GM12873 (cell line): ENCODE data around the gene VTI1A.

Experiments used
- TF ChIP-seq, protein P1 (sequence below): IDR thresholded peaks from 2 replicates; pipeline ENCODE4 v1.5.1; 2012; ENCODE audit warnings: low read depth, mild to moderate bottlenecking, moderate library complexity, low read length, control low read depth; ENCODE audit not compliant: insufficient read depth; ENCODE audit errors: missing control alignments

The VTI1A gene

DNA sequence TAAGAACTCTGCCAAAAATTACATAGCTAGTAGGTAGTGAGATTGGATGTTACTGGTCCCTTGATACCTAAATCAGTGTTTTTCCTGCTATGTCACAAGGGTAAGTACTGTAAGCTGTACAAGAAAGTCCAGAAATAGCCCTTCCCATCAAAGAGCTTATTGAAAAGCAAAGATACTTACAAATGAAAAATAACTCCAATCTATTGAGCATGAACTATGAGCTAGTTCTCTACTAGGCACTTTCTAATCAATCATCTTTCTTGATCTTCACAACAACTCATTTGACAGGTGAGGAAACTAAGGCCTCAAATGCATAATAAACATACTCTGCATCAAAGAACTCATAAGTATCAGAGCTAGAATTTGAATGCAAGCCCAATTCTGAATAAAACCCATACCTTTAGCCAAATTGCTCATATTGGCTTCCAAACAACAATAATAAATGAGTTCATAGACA lies 253.2 kb downstream of the VTI1A start:
- TF ChIP-seq, protein P1, sequence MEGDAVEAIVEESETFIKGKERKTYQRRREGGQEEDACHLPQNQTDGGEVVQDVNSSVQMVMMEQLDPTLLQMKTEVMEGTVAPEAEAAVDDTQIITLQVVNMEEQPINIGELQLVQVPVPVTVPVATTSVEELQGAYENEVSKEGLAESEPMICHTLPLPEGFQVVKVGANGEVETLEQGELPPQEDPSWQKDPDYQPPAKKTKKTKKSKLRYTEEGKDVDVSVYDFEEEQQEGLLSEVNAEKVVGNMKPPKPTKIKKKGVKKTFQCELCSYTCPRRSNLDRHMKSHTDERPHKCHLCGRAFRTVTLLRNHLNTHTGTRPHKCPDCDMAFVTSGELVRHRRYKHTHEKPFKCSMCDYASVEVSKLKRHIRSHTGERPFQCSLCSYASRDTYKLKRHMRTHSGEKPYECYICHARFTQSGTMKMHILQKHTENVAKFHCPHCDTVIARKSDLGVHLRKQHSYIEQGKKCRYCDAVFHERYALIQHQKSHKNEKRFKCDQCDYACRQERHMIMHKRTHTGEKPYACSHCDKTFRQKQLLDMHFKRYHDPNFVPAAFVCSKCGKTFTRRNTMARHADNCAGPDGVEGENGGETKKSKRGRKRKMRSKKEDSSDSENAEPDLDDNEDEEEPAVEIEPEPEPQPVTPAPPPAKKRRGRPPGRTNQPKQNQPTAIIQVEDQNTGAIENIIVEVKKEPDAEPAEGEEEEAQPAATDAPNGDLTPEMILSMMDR: no peak

DNA sequence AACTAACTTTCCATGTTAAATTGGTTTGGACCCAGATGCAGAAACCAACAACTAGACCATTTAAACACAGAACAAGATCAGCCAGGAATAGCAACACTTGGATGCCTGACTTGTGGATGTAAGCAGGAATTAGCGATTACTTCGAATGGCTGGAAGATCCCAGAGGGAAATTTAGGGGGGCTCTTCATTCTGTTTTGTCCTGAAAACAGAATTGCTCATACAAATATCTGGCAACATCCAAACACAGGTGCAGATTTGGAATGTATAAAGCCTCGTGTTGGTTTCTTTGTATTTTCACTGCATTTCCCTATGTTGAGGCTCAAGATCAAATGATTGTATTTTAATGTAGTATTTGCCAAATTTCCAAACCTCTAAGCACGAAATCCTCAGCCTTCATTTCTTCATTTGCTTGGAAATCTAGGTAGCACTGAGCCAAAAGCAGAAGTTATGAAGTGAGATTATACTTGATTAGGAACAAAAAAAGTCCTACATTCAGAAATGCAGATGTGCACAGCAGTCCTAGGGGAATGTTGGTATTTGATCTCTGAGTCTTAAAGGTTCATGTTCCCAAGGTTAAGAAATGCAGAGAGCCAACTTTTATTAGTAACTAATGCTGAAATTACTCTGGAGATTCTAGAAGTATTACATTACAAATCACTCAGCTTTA lies 254.3 kb downstream of the VTI1A start:
- TF ChIP-seq, protein P1: no peak

DNA sequence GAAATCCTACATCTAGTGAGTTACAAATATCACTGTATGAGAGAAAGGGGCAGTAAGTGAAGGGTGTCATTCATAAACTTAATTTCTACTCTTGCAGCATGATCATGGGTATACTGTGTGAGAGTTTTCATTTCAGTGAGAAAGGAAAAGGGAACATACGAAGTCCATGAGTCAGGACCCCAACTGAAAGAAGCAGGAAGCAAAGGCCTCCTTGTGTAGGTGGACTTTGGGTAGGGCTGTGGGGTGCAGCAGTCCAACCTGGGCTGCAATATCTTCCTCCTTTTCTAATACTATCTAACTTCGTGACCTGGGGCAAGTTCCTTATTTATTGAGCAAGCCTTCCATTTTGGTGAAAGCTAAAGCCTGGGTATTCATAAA lies 254.9 kb downstream of the VTI1A start:
- TF ChIP-seq, protein P1: no peak

DNA sequence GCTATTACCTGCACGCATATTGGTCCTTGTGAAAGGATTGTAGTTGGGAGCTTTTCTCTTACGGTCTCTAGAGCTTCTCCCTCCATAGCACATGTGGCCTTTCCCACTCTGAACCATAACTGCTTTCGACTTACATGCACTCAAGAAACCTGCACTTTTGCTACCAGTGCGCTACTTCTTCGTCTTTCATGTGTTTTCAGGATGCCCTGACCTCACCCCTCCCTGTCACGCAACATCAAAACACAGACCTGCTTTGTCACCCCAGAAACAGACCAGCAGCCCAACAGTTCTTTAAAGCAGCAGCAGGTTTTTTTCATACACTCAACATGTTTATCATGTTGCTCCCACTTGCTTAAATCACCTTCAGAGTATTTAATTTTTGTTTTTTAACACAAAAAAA lies 259.6 kb downstream of the VTI1A start:
- TF ChIP-seq, protein P1: no peak

DNA sequence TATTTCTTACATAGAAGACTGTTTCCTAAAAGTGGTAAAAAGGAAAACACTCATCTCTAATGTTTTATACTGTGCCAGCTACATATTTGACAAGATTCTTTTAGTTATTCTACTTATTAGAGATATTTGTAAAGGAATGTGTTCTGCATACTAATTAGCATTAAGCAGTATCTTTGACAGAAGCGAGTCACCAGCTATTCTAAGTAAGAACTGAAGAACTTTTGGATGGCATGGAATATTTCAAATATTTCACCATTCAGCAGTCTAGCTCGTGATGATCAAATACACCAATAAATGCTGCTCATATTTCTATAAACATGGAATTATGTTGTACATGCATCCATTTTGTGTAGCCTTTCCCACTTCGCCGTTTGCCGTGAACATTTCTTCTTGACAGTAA lies 261.4 kb downstream of the VTI1A start:
- TF ChIP-seq, protein P1: no peak

DNA sequence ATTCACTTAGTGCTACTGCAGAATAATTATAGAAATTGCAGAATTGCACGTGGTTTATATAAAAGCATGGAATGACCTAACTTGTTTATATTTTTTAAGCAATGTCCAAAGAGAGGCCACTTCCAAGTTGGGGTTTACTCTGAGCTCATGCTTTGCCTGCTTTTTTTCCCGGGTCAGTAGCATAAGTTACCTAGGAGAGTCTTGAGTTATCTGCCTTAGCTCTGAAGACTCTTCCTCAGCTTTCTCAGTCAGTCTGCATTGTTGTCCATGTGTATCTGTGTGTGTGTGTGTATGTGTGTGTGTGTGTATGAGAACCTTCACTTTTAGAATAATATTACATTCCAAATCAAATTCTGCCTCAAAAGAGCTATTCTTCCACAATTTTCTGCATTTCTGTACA lies 263.5 kb downstream of the VTI1A start:
- TF ChIP-seq, protein P1: no peak

DNA sequence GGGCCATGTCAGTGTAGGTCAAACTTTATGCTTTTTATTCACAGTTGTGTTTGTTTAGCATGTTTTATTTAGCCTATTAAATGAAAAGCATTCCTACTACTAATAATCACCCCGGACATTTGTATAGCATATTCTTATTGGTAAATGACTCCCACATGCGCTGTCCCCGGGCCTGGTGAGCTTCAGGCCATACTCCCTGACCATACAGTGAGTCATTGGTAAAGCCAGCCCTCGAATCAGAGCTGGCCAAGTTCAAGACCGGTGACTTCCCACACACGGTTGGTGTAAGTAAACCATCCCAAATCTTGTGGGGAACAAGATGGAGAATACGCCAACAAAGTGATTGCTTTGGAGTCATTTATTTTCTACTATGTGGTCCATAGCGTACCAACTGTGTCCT lies 264.4 kb downstream of the VTI1A start:
- TF ChIP-seq, protein P1: no peak
